K562 (cell line): ENCODE data around the gene ENTPD8. TPM values are rescaled to one million over a fixed set of nuclear protein-coding genes. Genes with fewer than 3 reads are reported as not detected.

Experiments
- BCOR ChIP-seq: fragments of 450-650 bp; IDR thresholded peaks from 2 replicates; pipeline ENCODE4 v1.6.1; 2016
- HNRNPL ChIP-seq: fragments of 200-400 bp; formaldehyde crosslinking; IDR thresholded peaks from 2 replicates; pipeline ENCODE4 v1.6.1; 2017; ENCODE audit warnings: low read depth, mild to moderate bottlenecking, low read length
- SFPQ ChIP-seq: fragments of 200-400 bp; formaldehyde crosslinking; IDR thresholded peaks from 2 replicates; pipeline ENCODE4 v1.6.1; 2017; ENCODE audit warnings: mild to moderate bottlenecking, low read depth, low read length, moderate library complexity
- ZBTB5 ChIP-seq: fragments of 450-650 bp; IDR thresholded peaks from 2 replicates; pipeline ENCODE4 v1.6.1; 2017; ENCODE audit warnings: antibody characterized with exemption
- ZNF830 ChIP-seq: fragments of 250-450 bp; sonication (Bioruptor Pico); IDR thresholded peaks from 2 replicates; pipeline ENCODE4 v1.5.0; 2021; ENCODE audit warnings: mild to moderate bottlenecking
- polyA plus RNA-seq, 8 experiments: library from polyadenylated mRNA; depleted of rRNA in 4 of 8; stranded (reverse) in 5 of 8; unstranded in 3 of 8; fragments of >200 nt; fragmentation: Nextera tagmentation in 2 of 8; fragmentation: Illumina TruSeq in 1 of 8; extraction: Ambion mirVana in 2 of 8; extraction: Trizol in 1 of 8; gene quantifications; 2 replicates each; pipeline versions ENCODE4 v1.2.1 to v1.2.3, GENCODE V29; 2011 to 2014; ENCODE audit warnings: inconsistent platforms in 1 of 8, missing spikeins in 1 of 8
- total RNA-seq, 7 experiments: library from RNA; depleted of rRNA in 6 of 7; stranded (reverse); fragments of >200 nt in 6 of 7; fragmentation: Illumina TruSeq in 2 of 7; extraction: Trizol in 2 of 7; gene quantifications; 2 replicates each; pipeline versions ENCODE4 v1.2.1 to v1.2.3, GENCODE V29; 2011 to 2021; ENCODE audit warnings: low replicate concordance in 1 of 7

Gene ENTPD8
- total and polyA plus RNA-seq, 9 of the 15 experiments (the other 6 are each of a cell fraction or from before 2014, with no cell fraction given) = 0.06 to 0.27 (median 0.19) TPM; not detected in 5

GRCh38 chr9:137433349-137433915 is 7.7 kb downstream of the ENTPD8 start (continued):
- TF ChIP-seq ZBTB5 = no peak
- no peak for TF ChIP-seq SFPQ
- TF ChIP-seq ZNF830 (CRISPR knock-in tag) = no peak
- TF ChIP-seq BCOR = no peak
- 0 out of 2 replicates have a peak, but pooled peaks have one; percentile 23 for TF ChIP-seq HNRNPL
